ENCODE data around the gene PREB. TPM values are rescaled to one million over a fixed set of nuclear protein-coding genes. Genes with fewer than 3 reads are reported as not detected.

Gene PREB
- polyA plus RNA-seq, 3 donors, result 70.0 to 78.2 (median 71.7) TPM

DNA sequence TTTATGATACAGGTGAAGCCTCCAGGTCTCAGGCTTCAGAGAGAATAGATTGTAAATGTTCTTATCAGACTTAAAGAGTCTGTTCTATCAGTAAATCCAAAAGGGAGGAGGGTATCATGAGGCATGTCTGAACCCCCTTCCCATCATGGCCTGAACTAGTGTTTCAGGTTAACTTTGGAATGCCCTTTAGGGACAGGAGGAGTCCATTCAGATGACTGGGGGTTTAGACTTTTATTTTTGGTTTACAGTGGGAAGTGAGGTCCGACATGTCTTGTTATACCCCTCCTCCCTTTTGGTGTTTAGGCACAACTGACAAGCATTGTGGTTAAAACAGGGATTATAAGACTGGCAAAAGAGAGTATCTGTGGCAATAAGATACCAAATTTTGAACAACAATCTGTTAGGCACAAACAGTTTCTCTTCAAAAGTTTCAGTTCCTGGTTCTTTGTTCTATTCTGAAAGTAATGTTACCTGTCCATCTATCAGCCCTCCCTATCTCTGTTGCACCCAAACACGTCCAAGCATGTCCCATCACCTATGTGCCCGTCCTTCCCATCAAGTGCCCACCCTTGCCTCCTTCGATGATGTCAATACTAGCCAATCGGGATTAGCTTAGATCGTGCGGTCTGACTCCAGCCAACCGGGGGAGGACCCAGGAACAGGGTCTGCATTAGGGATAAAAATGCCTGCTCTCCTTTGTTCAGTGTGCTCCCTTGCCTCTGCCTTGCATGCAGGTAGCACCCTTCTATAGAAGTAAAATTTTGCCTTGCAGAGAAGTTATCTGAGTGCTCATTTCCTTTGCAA is 30.7 kb upstream of the PREB start:
- TF ChIP-seq, protein P1, sequence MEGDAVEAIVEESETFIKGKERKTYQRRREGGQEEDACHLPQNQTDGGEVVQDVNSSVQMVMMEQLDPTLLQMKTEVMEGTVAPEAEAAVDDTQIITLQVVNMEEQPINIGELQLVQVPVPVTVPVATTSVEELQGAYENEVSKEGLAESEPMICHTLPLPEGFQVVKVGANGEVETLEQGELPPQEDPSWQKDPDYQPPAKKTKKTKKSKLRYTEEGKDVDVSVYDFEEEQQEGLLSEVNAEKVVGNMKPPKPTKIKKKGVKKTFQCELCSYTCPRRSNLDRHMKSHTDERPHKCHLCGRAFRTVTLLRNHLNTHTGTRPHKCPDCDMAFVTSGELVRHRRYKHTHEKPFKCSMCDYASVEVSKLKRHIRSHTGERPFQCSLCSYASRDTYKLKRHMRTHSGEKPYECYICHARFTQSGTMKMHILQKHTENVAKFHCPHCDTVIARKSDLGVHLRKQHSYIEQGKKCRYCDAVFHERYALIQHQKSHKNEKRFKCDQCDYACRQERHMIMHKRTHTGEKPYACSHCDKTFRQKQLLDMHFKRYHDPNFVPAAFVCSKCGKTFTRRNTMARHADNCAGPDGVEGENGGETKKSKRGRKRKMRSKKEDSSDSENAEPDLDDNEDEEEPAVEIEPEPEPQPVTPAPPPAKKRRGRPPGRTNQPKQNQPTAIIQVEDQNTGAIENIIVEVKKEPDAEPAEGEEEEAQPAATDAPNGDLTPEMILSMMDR (IDR thresholded peaks at IDR 0.05), result no peak
- H3K4me3 ChIP-seq (replicated peaks in 1 of 3; ENCODE audit: low read depth in 2 of 3, low read length in 3 of 3), result no peak overlapping the region
- Mint-ChIP-seq H3K27ac (no peak overlapping the region), H3K9me3 (peaks cover 0 to 2% (median 0%) of the 10 kb centered on the region in 7 donors), H3K36me3 (no peaks in the 10 kb centered on the region), H3K4me3 (no peak overlapping the region), H3K27me3 (ENCODE audit: low read depth in 3 of 3) (peaks cover 2 to 11% (median 6%) of the 10 kb centered on the region in 3 donors), H3K4me1 (peaks cover 5% of the 10 kb centered on the region)
- WGBS (ENCODE audit: insufficient coverage), result 91% methylated on average over 6 of the region's 8 CpGs
- DNase-seq, result no peak
- H3K4me1 ChIP-seq (ENCODE audit: control insufficient read depth in 1 of 2, insufficient read depth in 2 of 2, low read length in 2 of 2), result peaks cover 2 to 7% of the 10 kb centered on the region in 2 donors
- intact Hi-C loops (cut with micrococcal nuclease), result loop anchor here in 1 of 2 donors (5.0 kb wide), 1 partner anchor 63 kb away; no protein-coding TSS in a partner anchor
- H3K9ac ChIP-seq (ENCODE audit: insufficient read depth, low read length, poor library complexity, severe bottlenecking), result no peak overlapping the region
- no peaks in the 10 kb centered on the region for H3K27me3 ChIP-seq (ENCODE audit: control insufficient read depth in 2 of 2, insufficient read depth in 2 of 2, low read length in 2 of 2)
- H3K4me2 ChIP-seq (replicated peaks; ENCODE audit: extremely low read depth, low read length, poor library complexity, severe bottlenecking), result no peak overlapping the region
- no peaks in the 10 kb centered on the region for H3K79me2 ChIP-seq (ENCODE audit: insufficient read depth, low read length)
- H4K20me1 ChIP-seq (ENCODE audit: insufficient read depth, low read length), result no peaks in the 10 kb centered on the region
- no peaks in the 10 kb centered on the region for H3K36me3 ChIP-seq (replicated peaks in 1 of 2; ENCODE audit: control insufficient read depth in 1 of 2, insufficient read depth in 2 of 2, low read length in 2 of 2)
- H3K9me3 ChIP-seq (replicated peaks in 1 of 2; ENCODE audit: control insufficient read depth in 1 of 2, insufficient read depth in 1 of 2, low read length in 2 of 2), result no peaks in the 10 kb centered on the region
- H2AFZ ChIP-seq (ENCODE audit: insufficient read depth, low read depth, low read length, poor library complexity, severe bottlenecking), result no peak overlapping the region
- H3K27ac ChIP-seq (ENCODE audit: low read depth in 1 of 2, low read length in 2 of 2), result no peak overlapping the region

DNA sequence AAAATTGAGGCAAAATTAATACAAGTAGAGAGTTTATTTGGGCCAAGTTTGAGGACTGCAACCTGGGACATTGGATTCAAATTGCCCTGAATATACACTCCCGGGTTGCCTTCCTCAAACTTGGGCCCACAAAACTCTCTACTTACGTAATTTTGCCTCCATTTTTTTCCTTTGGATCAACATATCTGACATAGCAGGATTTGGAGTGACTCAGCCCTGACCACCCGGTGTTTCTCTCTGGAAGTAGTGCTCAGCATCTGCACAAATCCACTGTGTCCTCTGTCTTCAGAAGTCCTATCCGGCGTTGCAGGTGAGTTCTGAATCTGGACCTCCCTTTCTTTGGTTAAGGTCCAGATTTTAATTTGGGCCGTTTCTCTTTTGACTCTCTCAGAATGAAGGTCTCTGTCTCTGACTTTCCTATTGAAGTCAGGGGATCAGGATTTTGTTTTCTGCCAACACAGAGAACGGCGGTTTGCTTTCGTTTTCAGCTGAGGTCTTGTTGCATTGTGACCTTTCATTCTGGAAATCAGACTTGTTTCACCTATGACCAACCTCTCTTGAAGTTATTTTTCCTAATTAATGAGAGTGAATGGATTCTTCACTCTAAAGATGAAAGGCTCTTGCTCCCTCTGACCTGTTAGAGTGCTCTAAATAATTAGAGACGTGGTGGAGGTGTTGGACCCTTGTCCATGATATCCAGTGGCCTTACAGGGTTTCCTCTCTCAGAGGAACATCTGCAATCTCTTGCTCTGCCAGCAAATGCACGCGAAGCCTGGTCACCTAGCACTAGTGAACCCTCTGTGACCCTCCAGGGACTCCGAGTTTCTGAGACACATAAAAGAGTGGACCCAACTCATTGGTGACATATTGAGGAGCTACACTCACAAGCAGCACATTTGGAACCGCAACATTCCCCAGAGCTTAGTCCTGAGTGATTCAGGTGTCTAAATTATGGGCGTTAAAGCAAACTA is 28.0 kb upstream of the PREB start:
- no peaks in the 10 kb centered on the region for H4K20me1 ChIP-seq (ENCODE audit: insufficient read depth, low read length)
- Mint-ChIP-seq H3K36me3 (no peaks in the 10 kb centered on the region), H3K27ac (peak overlapping the region in 1 of 7 donors; percentile 33), H3K9me3 (peaks cover 0 to 2% (median 0%) of the 10 kb centered on the region in 7 donors), H3K4me1 (peaks cover 2% of the 10 kb centered on the region), H3K4me3 (no peak overlapping the region), H3K27me3 (ENCODE audit: low read depth in 3 of 3) (peaks cover 2 to 6% (median 2%) of the 10 kb centered on the region in 3 donors)
- H3K27ac ChIP-seq (ENCODE audit: low read depth in 1 of 2, low read length in 2 of 2), result no peak overlapping the region
- TF ChIP-seq, protein P1 (IDR thresholded peaks at IDR 0.05), result no peak
- H3K4me1 ChIP-seq (ENCODE audit: control insufficient read depth in 1 of 2, insufficient read depth in 2 of 2, low read length in 2 of 2), result no peaks in the 10 kb centered on the region
- no peaks in the 10 kb centered on the region for H3K27me3 ChIP-seq (ENCODE audit: control insufficient read depth in 2 of 2, insufficient read depth in 2 of 2, low read length in 2 of 2)
- H3K9me3 ChIP-seq (replicated peaks in 1 of 2; ENCODE audit: control insufficient read depth in 1 of 2, insufficient read depth in 1 of 2, low read length in 2 of 2), result no peaks in the 10 kb centered on the region
- 91% methylated on average over 11 of the region's 15 CpGs for WGBS (ENCODE audit: insufficient coverage)
- no peak overlapping the region for H3K9ac ChIP-seq (ENCODE audit: insufficient read depth, low read length, poor library complexity, severe bottlenecking)
- DNase-seq, result no peak
- no peak overlapping the region for H3K4me2 ChIP-seq (replicated peaks; ENCODE audit: extremely low read depth, low read length, poor library complexity, severe bottlenecking)
- no peak overlapping the region for H2AFZ ChIP-seq (ENCODE audit: insufficient read depth, low read depth, low read length, poor library complexity, severe bottlenecking)
- no peaks in the 10 kb centered on the region for H3K36me3 ChIP-seq (replicated peaks in 1 of 2; ENCODE audit: control insufficient read depth in 1 of 2, insufficient read depth in 2 of 2, low read length in 2 of 2)
- intact Hi-C loops (cut with micrococcal nuclease), result no loop called here
- no peaks in the 10 kb centered on the region for H3K79me2 ChIP-seq (ENCODE audit: insufficient read depth, low read length)
- no peak overlapping the region for H3K4me3 ChIP-seq (replicated peaks in 1 of 3; ENCODE audit: low read depth in 2 of 3, low read length in 3 of 3)

Data from CD14-positive monocyte (primary cell).